H1 (cell line): Measurements from ENCODE around the gene PRICKLE2. TPM values are rescaled to one million over a fixed set of nuclear protein-coding genes. Genes with fewer than 3 reads are reported as not detected.

ENCODE experiments used
- CHD2 ChIP-seq: IDR thresholded peaks from 2 replicates; pipeline ENCODE4 v1.6.1; 2012; ENCODE audit warnings: low read length, improper control_type of control experiment
- CREB1 ChIP-seq: IDR thresholded peaks from 2 replicates; pipeline ENCODE4 v1.6.1; 2012; ENCODE audit warnings: inconsistent platforms
- JUN ChIP-seq: IDR thresholded peaks from 2 replicates; pipeline ENCODE4 v1.6.1; 2011; ENCODE audit warnings: low read depth, mild to moderate bottlenecking, improper control_type of control experiment, low read length
- NANOG ChIP-seq: IDR thresholded peaks from 2 replicates; pipeline ENCODE4 v1.6.1; 2011; ENCODE audit warnings: low read length, low read depth, mild to moderate bottlenecking, inconsistent platforms; ENCODE audit not compliant: insufficient read depth, poor library complexity, severe bottlenecking
- SP2 ChIP-seq: IDR thresholded peaks from 2 replicates; pipeline ENCODE4 v1.6.1; 2012; ENCODE audit warnings: mild to moderate bottlenecking, low read length, inconsistent platforms
- TBP ChIP-seq: IDR thresholded peaks from 2 replicates; pipeline ENCODE4 v1.6.1; 2011; ENCODE audit warnings: low read depth, low read length, improper control_type of control experiment
- polyA plus RNA-seq, 7 experiments: library from polyadenylated mRNA; depleted of rRNA in 3 of 7; stranded (reverse) in 5 of 7; unstranded in 2 of 7; fragments of >200 nt in 5 of 7; fragments of 200-250 nt in 2 of 7; gene quantifications; 1 replicate in 5 of 7; 2 replicates in 1 of 7; 4 replicates in 1 of 7; pipeline versions ENCODE4 v1.2.1 to v1.2.3, GENCODE V29; 2011 to 2013; ENCODE audit warnings: missing spikeins in 2 of 7, mixed read lengths in 2 of 7
- total RNA-seq: library from RNA; stranded (reverse); fragmentation: NEBNext Ultra II Directional; extraction: Animal tissue kit (Norgen Biotek cat#: 25700); gene quantifications from 2 replicates; pipeline ENCODE4 v1.2.1, GENCODE V29; 2021
- TF ChIP-seq, protein P1 (sequence below): fragments of 300-600 bp; sonication (generic); IDR thresholded peaks from 2 replicates; pipeline ENCODE4 v1.7.1; 2012; ENCODE audit warnings: low read length, moderate library complexity, mild to moderate bottlenecking, inconsistent platforms; ENCODE audit not compliant: insufficient replicate concordance

PRICKLE2 gene
- total and polyA plus RNA-seq, 2 of the 8 experiments (the other 6 are each of a cell fraction or from before 2014, with no cell fraction given) = 2.9 to 8.0 TPM

- TF ChIP-seq, protein P1, sequence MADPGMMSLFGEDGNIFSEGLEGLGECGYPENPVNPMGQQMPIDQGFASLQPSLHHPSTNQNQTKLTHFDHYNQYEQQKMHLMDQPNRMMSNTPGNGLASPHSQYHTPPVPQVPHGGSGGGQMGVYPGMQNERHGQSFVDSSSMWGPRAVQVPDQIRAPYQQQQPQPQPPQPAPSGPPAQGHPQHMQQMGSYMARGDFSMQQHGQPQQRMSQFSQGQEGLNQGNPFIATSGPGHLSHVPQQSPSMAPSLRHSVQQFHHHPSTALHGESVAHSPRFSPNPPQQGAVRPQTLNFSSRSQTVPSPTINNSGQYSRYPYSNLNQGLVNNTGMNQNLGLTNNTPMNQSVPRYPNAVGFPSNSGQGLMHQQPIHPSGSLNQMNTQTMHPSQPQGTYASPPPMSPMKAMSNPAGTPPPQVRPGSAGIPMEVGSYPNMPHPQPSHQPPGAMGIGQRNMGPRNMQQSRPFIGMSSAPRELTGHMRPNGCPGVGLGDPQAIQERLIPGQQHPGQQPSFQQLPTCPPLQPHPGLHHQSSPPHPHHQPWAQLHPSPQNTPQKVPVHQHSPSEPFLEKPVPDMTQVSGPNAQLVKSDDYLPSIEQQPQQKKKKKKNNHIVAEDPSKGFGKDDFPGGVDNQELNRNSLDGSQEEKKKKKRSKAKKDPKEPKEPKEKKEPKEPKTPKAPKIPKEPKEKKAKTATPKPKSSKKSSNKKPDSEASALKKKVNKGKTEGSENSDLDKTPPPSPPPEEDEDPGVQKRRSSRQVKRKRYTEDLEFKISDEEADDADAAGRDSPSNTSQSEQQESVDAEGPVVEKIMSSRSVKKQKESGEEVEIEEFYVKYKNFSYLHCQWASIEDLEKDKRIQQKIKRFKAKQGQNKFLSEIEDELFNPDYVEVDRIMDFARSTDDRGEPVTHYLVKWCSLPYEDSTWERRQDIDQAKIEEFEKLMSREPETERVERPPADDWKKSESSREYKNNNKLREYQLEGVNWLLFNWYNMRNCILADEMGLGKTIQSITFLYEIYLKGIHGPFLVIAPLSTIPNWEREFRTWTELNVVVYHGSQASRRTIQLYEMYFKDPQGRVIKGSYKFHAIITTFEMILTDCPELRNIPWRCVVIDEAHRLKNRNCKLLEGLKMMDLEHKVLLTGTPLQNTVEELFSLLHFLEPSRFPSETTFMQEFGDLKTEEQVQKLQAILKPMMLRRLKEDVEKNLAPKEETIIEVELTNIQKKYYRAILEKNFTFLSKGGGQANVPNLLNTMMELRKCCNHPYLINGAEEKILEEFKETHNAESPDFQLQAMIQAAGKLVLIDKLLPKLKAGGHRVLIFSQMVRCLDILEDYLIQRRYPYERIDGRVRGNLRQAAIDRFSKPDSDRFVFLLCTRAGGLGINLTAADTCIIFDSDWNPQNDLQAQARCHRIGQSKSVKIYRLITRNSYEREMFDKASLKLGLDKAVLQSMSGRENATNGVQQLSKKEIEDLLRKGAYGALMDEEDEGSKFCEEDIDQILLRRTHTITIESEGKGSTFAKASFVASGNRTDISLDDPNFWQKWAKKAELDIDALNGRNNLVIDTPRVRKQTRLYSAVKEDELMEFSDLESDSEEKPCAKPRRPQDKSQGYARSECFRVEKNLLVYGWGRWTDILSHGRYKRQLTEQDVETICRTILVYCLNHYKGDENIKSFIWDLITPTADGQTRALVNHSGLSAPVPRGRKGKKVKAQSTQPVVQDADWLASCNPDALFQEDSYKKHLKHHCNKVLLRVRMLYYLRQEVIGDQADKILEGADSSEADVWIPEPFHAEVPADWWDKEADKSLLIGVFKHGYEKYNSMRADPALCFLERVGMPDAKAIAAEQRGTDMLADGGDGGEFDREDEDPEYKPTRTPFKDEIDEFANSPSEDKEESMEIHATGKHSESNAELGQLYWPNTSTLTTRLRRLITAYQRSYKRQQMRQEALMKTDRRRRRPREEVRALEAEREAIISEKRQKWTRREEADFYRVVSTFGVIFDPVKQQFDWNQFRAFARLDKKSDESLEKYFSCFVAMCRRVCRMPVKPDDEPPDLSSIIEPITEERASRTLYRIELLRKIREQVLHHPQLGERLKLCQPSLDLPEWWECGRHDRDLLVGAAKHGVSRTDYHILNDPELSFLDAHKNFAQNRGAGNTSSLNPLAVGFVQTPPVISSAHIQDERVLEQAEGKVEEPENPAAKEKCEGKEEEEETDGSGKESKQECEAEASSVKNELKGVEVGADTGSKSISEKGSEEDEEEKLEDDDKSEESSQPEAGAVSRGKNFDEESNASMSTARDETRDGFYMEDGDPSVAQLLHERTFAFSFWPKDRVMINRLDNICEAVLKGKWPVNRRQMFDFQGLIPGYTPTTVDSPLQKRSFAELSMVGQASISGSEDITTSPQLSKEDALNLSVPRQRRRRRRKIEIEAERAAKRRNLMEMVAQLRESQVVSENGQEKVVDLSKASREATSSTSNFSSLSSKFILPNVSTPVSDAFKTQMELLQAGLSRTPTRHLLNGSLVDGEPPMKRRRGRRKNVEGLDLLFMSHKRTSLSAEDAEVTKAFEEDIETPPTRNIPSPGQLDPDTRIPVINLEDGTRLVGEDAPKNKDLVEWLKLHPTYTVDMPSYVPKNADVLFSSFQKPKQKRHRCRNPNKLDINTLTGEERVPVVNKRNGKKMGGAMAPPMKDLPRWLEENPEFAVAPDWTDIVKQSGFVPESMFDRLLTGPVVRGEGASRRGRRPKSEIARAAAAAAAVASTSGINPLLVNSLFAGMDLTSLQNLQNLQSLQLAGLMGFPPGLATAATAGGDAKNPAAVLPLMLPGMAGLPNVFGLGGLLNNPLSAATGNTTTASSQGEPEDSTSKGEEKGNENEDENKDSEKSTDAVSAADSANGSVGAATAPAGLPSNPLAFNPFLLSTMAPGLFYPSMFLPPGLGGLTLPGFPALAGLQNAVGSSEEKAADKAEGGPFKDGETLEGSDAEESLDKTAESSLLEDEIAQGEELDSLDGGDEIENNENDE = no peak
- TF ChIP-seq SP2 = no peak
- no peak for TF ChIP-seq NANOG
- no peak for TF ChIP-seq CREB1
- TF ChIP-seq JUN = no peak
- TF ChIP-seq TBP = no peak
- TF ChIP-seq CHD2 = no peak
These were observed 34.5 kb downstream of the PRICKLE2 start (continued) for GRCh38 chr3:64190517-64191515.
